HPDE6-E6E7 (cell line): Measurements from ENCODE around the gene GKN2.
"Not testable (repeated sequence)": the region's sequence is repeated elsewhere in the genome, so short reads cannot be mapped to it uniquely, and the experiment has no call there.

Experiments
- DNase-seq: peaks from one replicate; pipeline ENCODE4 v3.0.0; 2011; ENCODE audit warnings: missing footprints; ENCODE audit errors: extremely low spot score

The GKN2 gene

GRCh38 chr2:68961380-68961779 lies 8.7 kb upstream of the GKN2 start:
- no peak for DNase-seq

GRCh38 chr2:68959001-68959400 lies 6.3 kb upstream of the GKN2 start:
- DNase-seq, result no peak

- DNase-seq, result not testable (repeated sequence)
Observed at GRCh38 chr2:68955432-68955831, 2.7 kb upstream of the GKN2 start.

GRCh38 chr2:68951899-68952298 lies 794 bp downstream of the GKN2 start:
- no peak for DNase-seq

- DNase-seq, result no peak
Observed at GRCh38 chr2:68948710-68949109, 4.0 kb downstream of the GKN2 start.

- DNase-seq, result no peak
Observed at GRCh38 chr2:68946117-68946516, 6.6 kb downstream of the GKN2 start.

GRCh38 chr2:68943581-68944568 lies 8.8 kb downstream of the GKN2 start:
- peak; percentile 55 for DNase-seq

- DNase-seq, result no peak
Observed at GRCh38 chr2:68942827-68943226, 9.9 kb downstream of the GKN2 start.

GRCh38 chr2:68940369-68940768 lies 12.3 kb downstream of the GKN2 start:
- DNase-seq, result no peak

- DNase-seq, result no peak
Observed at GRCh38 chr2:68939962-68940361, 12.7 kb downstream of the GKN2 start.

GRCh38 chr2:68938938-68939337 lies 13.8 kb downstream of the GKN2 start:
- DNase-seq, result no peak

- no peak for DNase-seq
Observed at GRCh38 chr2:68937346-68938055, 15.2 kb downstream of the GKN2 start.

- DNase-seq, result no peak
Observed at GRCh38 chr2:68936889-68937288, 15.8 kb downstream of the GKN2 start.

GRCh38 chr2:68936427-68936826 lies 16.3 kb downstream of the GKN2 start:
- peak; percentile 49 for DNase-seq

- no peak for DNase-seq
Observed at GRCh38 chr2:68935471-68935870, 17.2 kb downstream of the GKN2 start.

- DNase-seq, result no peak
Observed at GRCh38 chr2:68934021-68934420, 18.7 kb downstream of the GKN2 start.

GRCh38 chr2:68932402-68932801 lies 20.3 kb downstream of the GKN2 start:
- DNase-seq, result no peak

- DNase-seq, result no peak
Observed at GRCh38 chr2:68931799-68932198, 20.9 kb downstream of the GKN2 start.

GRCh38 chr2:68931149-68931711 lies 21.5 kb downstream of the GKN2 start:
- no peak for DNase-seq

GRCh38 chr2:68926796-68927195 lies 25.9 kb downstream of the GKN2 start:
- DNase-seq, result no peak

GRCh38 chr2:68925295-68925896 lies 27.3 kb downstream of the GKN2 start:
- DNase-seq, result peak; percentile 50

- DNase-seq, result no peak
Observed at GRCh38 chr2:68921646-68922045, 31.0 kb downstream of the GKN2 start.
